Esophagus muscularis mucosa (tissue), 3 donors: ENCODE results near the gene GALNTL6.

Experiments used
- POLR2A ChIP-seq: fragments of 450-650 bp; IDR thresholded peaks from one replicate; pipeline ENCODE4 v1.6.1; 2017; ENCODE audit warnings: antibody characterized with exemption, moderate library complexity, mild to moderate bottlenecking, low read depth
- TF ChIP-seq, protein P1 (sequence below), 3 experiments: fragments of 200-600 bp in 2 of 3; fragments of 450-650 bp in 1 of 3; sonication (generic) in 2 of 3; IDR thresholded peaks; one replicate each; pipeline ENCODE4 v1.5.1; 2017 to 2019; ENCODE audit warnings: antibody characterized with exemption in 3 of 3, mild to moderate bottlenecking in 2 of 3, moderate library complexity in 1 of 3

DNA sequence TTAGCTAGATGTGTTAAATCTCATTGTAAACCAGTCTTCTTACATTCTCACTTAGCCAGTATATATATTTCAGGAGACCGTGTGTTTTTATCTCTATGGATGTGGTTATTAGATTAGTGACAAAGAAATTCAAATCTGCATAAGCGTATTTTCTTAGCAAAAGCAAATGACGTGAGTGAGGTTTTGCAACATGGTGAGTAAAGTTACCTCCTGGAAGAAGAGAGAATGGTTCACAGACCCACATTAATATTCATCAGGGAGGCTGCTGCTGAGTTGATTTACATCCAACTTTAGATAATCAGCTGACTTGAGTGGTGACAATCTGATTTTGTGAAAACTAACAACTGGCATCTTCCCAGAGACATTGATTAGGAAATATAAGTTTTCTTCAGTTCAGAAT is 765.5 kb downstream of the GALNTL6 start:
- TF ChIP-seq, protein P1, sequence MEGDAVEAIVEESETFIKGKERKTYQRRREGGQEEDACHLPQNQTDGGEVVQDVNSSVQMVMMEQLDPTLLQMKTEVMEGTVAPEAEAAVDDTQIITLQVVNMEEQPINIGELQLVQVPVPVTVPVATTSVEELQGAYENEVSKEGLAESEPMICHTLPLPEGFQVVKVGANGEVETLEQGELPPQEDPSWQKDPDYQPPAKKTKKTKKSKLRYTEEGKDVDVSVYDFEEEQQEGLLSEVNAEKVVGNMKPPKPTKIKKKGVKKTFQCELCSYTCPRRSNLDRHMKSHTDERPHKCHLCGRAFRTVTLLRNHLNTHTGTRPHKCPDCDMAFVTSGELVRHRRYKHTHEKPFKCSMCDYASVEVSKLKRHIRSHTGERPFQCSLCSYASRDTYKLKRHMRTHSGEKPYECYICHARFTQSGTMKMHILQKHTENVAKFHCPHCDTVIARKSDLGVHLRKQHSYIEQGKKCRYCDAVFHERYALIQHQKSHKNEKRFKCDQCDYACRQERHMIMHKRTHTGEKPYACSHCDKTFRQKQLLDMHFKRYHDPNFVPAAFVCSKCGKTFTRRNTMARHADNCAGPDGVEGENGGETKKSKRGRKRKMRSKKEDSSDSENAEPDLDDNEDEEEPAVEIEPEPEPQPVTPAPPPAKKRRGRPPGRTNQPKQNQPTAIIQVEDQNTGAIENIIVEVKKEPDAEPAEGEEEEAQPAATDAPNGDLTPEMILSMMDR (IDR thresholded peaks at IDR 0.05), result no peak
- no peak for TF ChIP-seq POLR2A
